HepG2 (cell line): Measurements from ENCODE around the gene FITM1. TPM values are rescaled to one million over a fixed set of nuclear protein-coding genes. Genes with fewer than 3 reads are reported as not detected.
A peak's percentile ranks its signal among the peaks of the same experiment; 100 is the strongest.

Experiments
- CBX5 ChIP-seq: sonication (generic); formaldehyde crosslinking; IDR thresholded peaks from 2 replicates; pipeline ENCODE4 v1.4.0; 2020; ENCODE audit warnings: missing genetic modification reagents, borderline replicate concordance
- HBP1 ChIP-seq: IDR thresholded peaks from 2 replicates; pipeline ENCODE4 v1.6.1; 2016; ENCODE audit warnings: low read depth, control low read depth
- HINFP ChIP-seq: sonication (generic); formaldehyde crosslinking; IDR thresholded peaks from 2 replicates; pipeline ENCODE4 v1.4.0; 2020; ENCODE audit warnings: low read depth, mild to moderate bottlenecking, missing genetic modification reagents
- HMGXB3 ChIP-seq: sonication (generic); formaldehyde crosslinking; IDR thresholded peaks from 2 replicates; pipeline ENCODE4 v1.4.0; 2020; ENCODE audit warnings: missing genetic modification reagents, borderline replicate concordance
- JUN ChIP-seq: sonication (generic); formaldehyde crosslinking; IDR thresholded peaks from 2 replicates; pipeline ENCODE4 v1.4.0; 2020; ENCODE audit warnings: mild to moderate bottlenecking, missing genetic modification reagents
- KLF16 ChIP-seq, 2 experiments: sonication (generic) in 1 of 2; formaldehyde crosslinking in 1 of 2; IDR thresholded peaks; 2 replicates each; pipeline versions ENCODE4 v1.6.1 to v1.8.0; 2016 to 2023; ENCODE audit warnings: missing genetic modification reagents in 2 of 2, missing compliant biosample characterization in 1 of 2
- MIER3 ChIP-seq: IDR thresholded peaks from 2 replicates; pipeline ENCODE4 v1.6.1; 2016; ENCODE audit warnings: missing compliant biosample characterization, borderline replicate concordance
- RXRA ChIP-seq: sonication (generic); formaldehyde crosslinking; IDR thresholded peaks from 2 replicates; pipeline ENCODE4 v1.5.1; 2020; ENCODE audit warnings: missing genetic modification reagents
- SAFB2 ChIP-seq: sonication (generic); formaldehyde crosslinking; IDR thresholded peaks from 2 replicates; pipeline ENCODE4 v1.5.1; 2020; ENCODE audit warnings: missing genetic modification reagents, low read depth, mild to moderate bottlenecking, borderline replicate concordance
- SOX6 ChIP-seq, 2 experiments: fragments of 450-650 bp in 1 of 2; sonication (generic) in 1 of 2; formaldehyde crosslinking in 1 of 2; IDR thresholded peaks; 2 replicates each; pipeline versions ENCODE4 v1.4.0 to v1.6.1; 2017 to 2020; ENCODE audit warnings: antibody characterized with exemption in 1 of 2, mild to moderate bottlenecking in 1 of 2, missing genetic modification reagents in 1 of 2
- SP1 ChIP-seq, 2 experiments: fragments of 450-650 bp in 1 of 2; sonication (generic) in 1 of 2; formaldehyde crosslinking in 1 of 2; IDR thresholded peaks; 2 replicates each; pipeline versions ENCODE4 v1.4.0 to v1.6.1; 2016 to 2020; ENCODE audit warnings: missing genetic modification reagents in 1 of 2
- ZBTB21 ChIP-seq: sonication (generic); formaldehyde crosslinking; IDR thresholded peaks from 2 replicates; pipeline ENCODE4 v1.4.0; 2020; ENCODE audit warnings: missing genetic modification reagents
- ZNF563 ChIP-seq: sonication (generic); formaldehyde crosslinking; IDR thresholded peaks from 2 replicates; pipeline ENCODE4 v1.8.0; 2022; ENCODE audit warnings: mild to moderate bottlenecking, moderate library complexity, missing genetic modification reagents
- ZNF567 ChIP-seq: sonication (generic); formaldehyde crosslinking; IDR thresholded peaks from 2 replicates; pipeline ENCODE4 v1.8.1; 2023; ENCODE audit warnings: mild to moderate bottlenecking, missing genetic modification reagents, borderline replicate concordance
- ZNF574 ChIP-seq: sonication (generic); formaldehyde crosslinking; IDR thresholded peaks from 2 replicates; pipeline ENCODE4 v1.4.0; 2020; ENCODE audit warnings: missing genetic modification reagents
- ZNF615 ChIP-seq: sonication (generic); formaldehyde crosslinking; IDR thresholded peaks from 2 replicates; pipeline ENCODE4 v1.5.0; 2020; ENCODE audit warnings: mild to moderate bottlenecking, missing genetic modification reagents, borderline replicate concordance
- ZNF672 ChIP-seq: sonication (generic); formaldehyde crosslinking; IDR thresholded peaks from 2 replicates; pipeline ENCODE4 v1.8.1; 2022; ENCODE audit warnings: missing genetic modification reagents
- polyA plus RNA-seq, 8 experiments: library from polyadenylated mRNA; depleted of rRNA in 3 of 8; stranded (reverse) in 7 of 8; unstranded in 1 of 8; fragments of >200 nt; fragmentation: Illumina TruSeq in 4 of 8; extraction: Trizol in 4 of 8; gene quantifications; 2 replicates each; pipeline versions ENCODE4 v1.2.1 to v1.2.3, GENCODE V29; 2011 to 2016; ENCODE audit warnings: low read depth in 4 of 8, missing spikeins in 1 of 8, mixed read lengths in 1 of 8; ENCODE audit not compliant: insufficient read depth in 1 of 8
- total RNA-seq, 5 experiments: library from RNA; depleted of rRNA; stranded (reverse); fragments of >200 nt; fragmentation: Illumina TruSeq; extraction: Trizol; gene quantifications; 2 replicates each; pipeline ENCODE4 v1.2.3, GENCODE V29; 2016; ENCODE audit warnings: low read depth in 1 of 5

Gene FITM1
- total and polyA plus RNA-seq, 2 of the 13 experiments (the other 11 are each of a cell fraction or from before 2014, with no cell fraction given): 2.7 to 5.8 TPM

GRCh38 chr14:24136684-24137528 is 6.4 kb downstream of the FITM1 start (continued):
- TF ChIP-seq ZNF574 (CRISPR knock-in tag) (peak; percentile 13; the same call in 1 of the 2 replicates), HINFP (CRISPR knock-in tag) (peak; percentile 50; the same call in 1 of the 2 replicates), ZNF672 (CRISPR knock-in tag) (no peak), JUN (CRISPR knock-in tag) (0 out of 2 replicates have a peak, but pooled peaks have one; percentile 21), RXRA (CRISPR knock-in tag) (peak; percentile 19; the same call in 1 of the 2 replicates), MIER3 (CRISPR knock-in tag) (peak; percentile 40; the same call in 1 of the 2 replicates), HMGXB3 (peak; percentile 59; the same call in 1 of the 2 replicates), SAFB2 (CRISPR knock-in tag) (peak; percentile 70; the same call in 1 of the 2 replicates), ZNF567 (CRISPR knock-in tag) (0 out of 2 replicates have a peak, but pooled peaks have one; percentile 2), CBX5 (CRISPR knock-in tag) (peak; percentile 17; the same call in 1 of the 2 replicates), KLF16 (CRISPR knock-in tag; IDR thresholded peaks at IDR 0.05) (peak in 1 of 2 experiments; percentile 33; a peak in 1 of 4 replicates), ZBTB21 (CRISPR knock-in tag) (0 out of 2 replicates have a peak, but pooled peaks have one; percentile 14), HBP1 (CRISPR knock-in tag) (no peak; the same call in 1 of the 2 replicates), ZNF563 (no peak), SP1 (IDR thresholded peaks at IDR 0.05) (peak; percentile 53; the same call in 1 of the 2 replicates), SP1 (CRISPR knock-in tag; IDR thresholded peaks at IDR 0.05) (no peak; the same call in 1 of the 2 replicates), ZNF615 (CRISPR knock-in tag) (no peak), SOX6 (IDR thresholded peaks at IDR 0.05) (no peak), SOX6 (CRISPR knock-in tag; IDR thresholded peaks at IDR 0.05) (0 out of 2 replicates have a peak, but pooled peaks have one; percentile 13)
